Loucy (cell line): ENCODE results near the gene DSE.

Experiments used
- CTCF ChIP-seq: fragments of 200-600 bp; sonication (generic); conservative IDR thresholded peaks from 2 replicates; pipeline ENCODE4 v1.5.1; 2014; ENCODE audit warnings: mild to moderate bottlenecking, antibody characterized with exemption, low read length
- EZH2phosphoT487 ChIP-seq: fragments of 200-600 bp; IDR thresholded peaks from 2 replicates; pipeline ENCODE4 v1.6.1; 2018; ENCODE audit warnings: antibody characterized with exemption, mild to moderate bottlenecking, moderate library complexity, borderline replicate concordance

GRCh38 chr6:116468293-116468692 is 97.5 kb downstream of the DSE start:
- no peak for TF ChIP-seq CTCF
- TF ChIP-seq EZH2phosphoT487: no peak
